K562 (cell line): ENCODE measurements around the gene N4BP3. TPM values are rescaled to one million over a fixed set of nuclear protein-coding genes. Genes with fewer than 3 reads are reported as not detected.

Experiments used
- ATAC-seq: fragments of 200-7000 bp; cut with Tn5 transposase; 3 replicates; pipeline ENCODE4 v1.9.1; 2020; ENCODE audit warnings: moderate library complexity
- BruUV-seq: library from RNA; stranded (reverse); fragments of 400-500 nt; replicated peaks from 2 replicates; lab custom pipeline; 2021; lab: Mats Ljungman, UMichigan
- CTCF ChIA-PET: fragments of 300-600 bp; formaldehyde crosslinking; extraction: SDS; loops from one replicate; lab custom pipeline; 2021; ENCODE audit warnings: low intra/inter-chr PET ratio; lab: Yijun Ruan, JAX
- POLR2A ChIA-PET: fragments of 300-600, 350-650 bp; sonication (Branson Sonifier 250); formaldehyde crosslinking; extraction: SDS; loops from one replicate; lab custom pipeline; 2021; ENCODE audit warnings: antibody characterized with exemption, inconsistent platforms; lab: Yijun Ruan, JAX
- DNase-seq, 4 experiments: peaks; one replicate each; pipeline versions ENCODE4 v3.0.0 to v3.0.0-alpha.2; 2011 to 2018; ENCODE audit warnings: low spot score in 3 of 4, mixed read lengths in 3 of 4; ENCODE audit errors: extremely low read depth in 1 of 4
- FAIRE-seq: peaks from 2 replicates; lab custom pipeline; 2011; peaks lifted over from hg19 to GRCh38; lab: Jason Lieb, UNC
- H2AFZ ChIP-seq: 2 replicates; pipeline ENCODE4 v1.6.0; 2011; ENCODE audit warnings: low read depth, low read length, control low read depth, inconsistent platforms
- H3K27ac ChIP-seq: fragments of 200-600 bp; 3 replicates; pipeline ENCODE4 v1.8.0; 2011; ENCODE audit warnings: low read depth, mild to moderate bottlenecking, control low read depth, inconsistent platforms, low read length, moderate library complexity, mixed read lengths; ENCODE audit errors: extremely low read depth
- H3K27me3 ChIP-seq, 2 experiments: fragments of 300-600 bp in 1 of 2; 2 replicates in 1 of 2; 3 replicates in 1 of 2; pipeline versions ENCODE4 v1.6.0 to v1.8.0; 2011; ENCODE audit warnings: inconsistent platforms in 2 of 2, low read length in 2 of 2, mild to moderate bottlenecking in 1 of 2, mixed read lengths in 1 of 2, moderate library complexity in 1 of 2; ENCODE audit not compliant: control insufficient read depth in 2 of 2, insufficient read depth in 2 of 2
- H3K36me3 ChIP-seq: fragments of 300-600 bp; 3 replicates; pipeline ENCODE4 v1.8.0; 2011; ENCODE audit warnings: mild to moderate bottlenecking, low read length, inconsistent platforms; ENCODE audit not compliant: control insufficient read depth, insufficient read depth
- H3K4me1 ChIP-seq, 2 experiments: fragments of 200-600 bp in 1 of 2; replicated peaks in 1 of 2; 2 replicates in 1 of 2; 3 replicates in 1 of 2; pipeline versions ENCODE4 v1.5.1 to v1.8.0; 2011; ENCODE audit warnings: inconsistent platforms in 2 of 2, low read length in 2 of 2, mild to moderate bottlenecking in 1 of 2, mixed read lengths in 1 of 2, moderate library complexity in 1 of 2; ENCODE audit not compliant: control insufficient read depth in 2 of 2, insufficient read depth in 2 of 2
- H3K4me2 ChIP-seq: 2 replicates; pipeline ENCODE4 v1.6.1; 2011; ENCODE audit warnings: low read length, control low read depth, inconsistent platforms, mixed read lengths; ENCODE audit not compliant: insufficient read depth
- H3K4me3 ChIP-seq: fragments of 200-600 bp; sonication (generic), shearing (Covaris generic); 2 replicates; pipeline ENCODE4 v1.5.1; 2016; ENCODE audit warnings: control low read depth, inconsistent platforms
- H3K79me2 ChIP-seq: fragments of 200-600 bp; 3 replicates; pipeline ENCODE4 v1.8.0; 2011; ENCODE audit warnings: low read length, inconsistent platforms; ENCODE audit not compliant: control insufficient read depth, insufficient read depth
- H3K9ac ChIP-seq, 2 experiments: 2 replicates each; pipeline versions ENCODE4 v1.6.0 to v1.6.1; 2011; ENCODE audit warnings: low read depth in 2 of 2, low read length in 2 of 2, control low read depth in 1 of 2, inconsistent platforms in 1 of 2, mild to moderate bottlenecking in 1 of 2, mixed read lengths in 1 of 2; ENCODE audit not compliant: insufficient read depth in 1 of 2
- H3K9me1 ChIP-seq: one replicate; pipeline ENCODE4 v1.6.0; 2011; ENCODE audit warnings: inconsistent platforms, mild to moderate bottlenecking, low read length, moderate library complexity; ENCODE audit not compliant: control insufficient read depth, insufficient read depth
- H3K9me3 ChIP-seq: replicated peaks from 2 replicates; pipeline ENCODE4 v1.5.1; 2011; ENCODE audit warnings: low read depth, low read length, inconsistent platforms; ENCODE audit not compliant: control insufficient read depth, insufficient read depth
- H4K20me1 ChIP-seq: replicated peaks from 2 replicates; pipeline ENCODE4 v1.6.1; 2011; ENCODE audit warnings: low read length, inconsistent platforms, mixed read lengths; ENCODE audit not compliant: control insufficient read depth, insufficient read depth
- BCOR ChIP-seq: fragments of 450-650 bp; IDR thresholded peaks from 2 replicates; pipeline ENCODE4 v1.6.1; 2016
- CBX3 ChIP-seq, 2 experiments: IDR thresholded peaks; 1 replicate in 1 of 2; 2 replicates in 1 of 2; pipeline ENCODE4 v1.6.1; 2012; ENCODE audit warnings: inconsistent platforms in 2 of 2, low read length in 2 of 2, borderline replicate concordance in 1 of 2, control low read depth in 1 of 2
- KDM1A ChIP-seq, 2 experiments: fragments of 450-650 bp; IDR thresholded peaks; 2 replicates each; pipeline ENCODE4 v1.6.1; 2016; ENCODE audit warnings: mild to moderate bottlenecking in 2 of 2
- LARP7 ChIP-seq: fragments of 450-650 bp; IDR thresholded peaks from 2 replicates; pipeline ENCODE4 v1.6.1; 2016
- MAFF ChIP-seq: IDR thresholded peaks from 2 replicates; pipeline ENCODE4 v1.6.1; 2012; ENCODE audit warnings: low read length, improper control_type of control experiment
- PHF8 ChIP-seq: fragments of 200-600 bp; sonication (generic); IDR thresholded peaks from 2 replicates; pipeline ENCODE4 v1.6.1; 2012; ENCODE audit warnings: mixed run types, mild to moderate bottlenecking, inconsistent platforms, low read length, moderate library complexity, borderline replicate concordance
- RBM25 ChIP-seq: fragments of 200-400 bp; formaldehyde crosslinking; IDR thresholded peaks from 2 replicates; pipeline ENCODE4 v1.6.1; 2018; ENCODE audit warnings: low read length, low read depth, moderate library complexity; ENCODE audit not compliant: severe bottlenecking
- ZNF146 ChIP-seq: IDR thresholded peaks from one replicate; pipeline ENCODE4 v1.6.1; 2018; ENCODE audit warnings: missing compliant biosample characterization; ENCODE audit not compliant: unreplicated experiment
- ZNF507 ChIP-seq: conservative IDR thresholded peaks from 2 replicates; pipeline ENCODE4 v1.6.1; 2017; ENCODE audit warnings: missing genetic modification characterization, missing compliant biosample characterization
- WGBS: fragments of 100-300 bp; shearing (Covaris generic); methylation state at CpG from one replicate; pipeline ENCODE4 v1.1.6; 2016; ENCODE audit warnings: low coverage, mixed read lengths; ENCODE audit not compliant: insufficient coverage; ENCODE audit errors: missing lambda C conversion rate; 5-methylcytosine and 5-hydroxymethylcytosine counted together
- in situ Hi-C: fragments of 300-500 bp; cut with MboI; formaldehyde crosslinking; loops from 4 replicates; pipeline ENCODE4 v1.15.0; 2018; ENCODE audit warnings: inconsistent platforms, mixed read lengths
- intact Hi-C: fragments of 100-400 bp; cut with micrococcal nuclease; formaldehyde crosslinking; loops from 2 replicates; pipeline ENCODE4 v1.14.2; 2022
- polyA plus RNA-seq, 8 experiments: library from polyadenylated mRNA; depleted of rRNA in 4 of 8; stranded (reverse) in 5 of 8; unstranded in 3 of 8; fragments of >200 nt; fragmentation: Nextera tagmentation in 2 of 8; fragmentation: Illumina TruSeq in 1 of 8; extraction: Ambion mirVana in 2 of 8; extraction: Trizol in 1 of 8; gene quantifications; 2 replicates each; pipeline versions ENCODE4 v1.2.1 to v1.2.3, GENCODE V29; 2011 to 2014; ENCODE audit warnings: inconsistent platforms in 1 of 8, missing spikeins in 1 of 8
- total RNA-seq, 7 experiments: library from RNA; depleted of rRNA in 6 of 7; stranded (reverse); fragments of >200 nt in 6 of 7; fragmentation: Illumina TruSeq in 2 of 7; extraction: Trizol in 2 of 7; gene quantifications; 2 replicates each; pipeline versions ENCODE4 v1.2.1 to v1.2.3, GENCODE V29; 2011 to 2021; ENCODE audit warnings: low replicate concordance in 1 of 7
- TF ChIP-seq, protein P1 (sequence below), 2 experiments: fragments of 450-650 bp in 1 of 2; sonication (generic) in 1 of 2; formaldehyde crosslinking in 1 of 2; IDR thresholded peaks in 1 of 2; conservative IDR thresholded peaks in 1 of 2; 2 replicates each; pipeline versions ENCODE4 v1.6.1 to v1.8.1; 2016 to 2023; ENCODE audit warnings: mild to moderate bottlenecking in 2 of 2, moderate library complexity in 2 of 2, inconsistent platforms in 1 of 2, missing genetic modification reagents in 1 of 2

N4BP3 gene
- total and polyA plus RNA-seq, 9 of the 15 experiments (the other 6 are each of a cell fraction or from before 2014, with no cell fraction given), result 0.06 to 7.0 (median 2.4) TPM

DNA sequence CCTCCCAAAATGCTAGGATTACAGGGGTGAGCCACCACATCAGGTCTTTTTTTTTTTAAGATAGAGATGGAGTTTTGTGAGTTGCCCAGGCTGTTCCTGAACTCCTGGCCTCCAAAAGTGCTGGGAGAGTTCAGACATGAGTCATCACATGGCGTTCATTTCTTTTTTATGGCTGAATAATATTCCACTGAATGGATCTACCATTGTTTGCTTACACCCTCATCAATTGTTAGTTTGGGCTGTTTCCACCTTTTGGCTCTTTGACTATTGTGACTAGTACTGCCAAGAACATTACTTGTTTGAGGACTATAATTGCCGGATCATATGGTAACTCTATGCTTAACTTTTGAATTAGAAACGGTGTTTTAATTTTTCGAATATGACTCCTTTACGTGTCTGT lies 787 bp upstream of the N4BP3 start:
- CTCF ChIA-PET, result no interaction called here
- Histone ChIP-seq H3K4me1 (peaks cover 31 to 41% of the 10 kb centered on the region in 2 experiments; a peak in 4 of 5 replicates), H3K9ac (0 out of 4 replicates have a peak overlapping the region, but pooled peaks of 1 of the 2 experiments have one; percentile 51), H3K27me3 (no peaks in the 10 kb centered on the region), H3K36me3 (no peaks in the 10 kb centered on the region), H2AFZ (peak overlapping the region; percentile 85), H4K20me1 (peaks cover 9% of the 10 kb centered on the region; the same call in 1 of the 2 replicates), H3K9me3 (no peaks in the 10 kb centered on the region), H3K9me1 (peaks cover 3% of the 10 kb centered on the region), H3K27ac (no peak overlapping the region), H3K4me2 (peak overlapping the region; percentile 69), H3K4me3 (peak overlapping the region; percentile 66; the same call in 1 of the 2 replicates), H3K79me2 (peaks cover 37% of the 10 kb centered on the region)
- FAIRE-seq (peak; percentile 66), DNase-seq (no peak), ATAC-seq (no peak)
- no TSS peak for BruUV-seq
- intact Hi-C loops, result loop anchor here (5.0 kb wide), 1 partner anchor 40 kb away; the partner anchor contains the start of gene NHP2
- POLR2A ChIA-PET, result interaction anchor here (0.6 kb wide), 1 partner anchor 8 kb away, joined by 3 read pairs; no protein-coding TSS in a partner anchor
- in situ Hi-C loops, result no loop called here
- 71% methylated on average over 5 of the region's 5 CpGs for WGBS
- peak; percentile 74 for TF ChIP-seq RBM25
- no peak for TF ChIP-seq PHF8
- TF ChIP-seq ZNF507, result peak; percentile 35
- peak; percentile 75 for TF ChIP-seq BCOR
- peak; percentile 98 for TF ChIP-seq ZNF146 (CRISPR knock-in tag)
- TF ChIP-seq MAFF, result no peak
- TF ChIP-seq CBX3 (IDR thresholded peaks at IDR 0.05; ENCODE audit: borderline replicate concordance in 1 of 2, low read length in 2 of 2), result peak in 1 of 2 experiments; percentile 79; a peak in 2 of 3 replicates
- no peak for TF ChIP-seq LARP7
- TF ChIP-seq, protein P1, sequence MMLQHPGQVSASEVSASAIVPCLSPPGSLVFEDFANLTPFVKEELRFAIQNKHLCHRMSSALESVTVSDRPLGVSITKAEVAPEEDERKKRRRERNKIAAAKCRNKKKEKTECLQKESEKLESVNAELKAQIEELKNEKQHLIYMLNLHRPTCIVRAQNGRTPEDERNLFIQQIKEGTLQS (IDR thresholded peaks at IDR 0.05), result peak; percentile 64
- TF ChIP-seq, protein P1 (CRISPR knock-in tag; conservative IDR thresholded peaks at IDR 0.05), result no peak
- TF ChIP-seq KDM1A (IDR thresholded peaks at IDR 0.05), result peak in 1 of 2 experiments; percentile 47; a peak in 1 of 4 replicates
